HEK293 (cell line): ENCODE measurements around the gene SSBP3.

ENCODE experiments used
- CTCF ChIA-PET: fragments of 350-600 bp; formaldehyde crosslinking; extraction: SDS; loops from one replicate; lab custom pipeline; 2021; ENCODE audit warnings: antibody characterized with exemption; lab: Yijun Ruan, JAX
- POLR2A ChIA-PET: fragments of 300-600 bp; formaldehyde crosslinking; extraction: SDS; loops from one replicate; lab custom pipeline; 2020; ENCODE audit warnings: antibody characterized with exemption, inconsistent platforms; lab: Yijun Ruan, JAX
- H3K27ac ChIP-seq: fragments of 200-500 bp; sonication (Bioruptor generic); 2 replicates; pipeline ENCODE4 v1.5.1; 2014; ENCODE audit warnings: low read depth, low read length, control low read depth, inconsistent platforms; ENCODE audit errors: extremely low read depth
- H3K36me3 ChIP-seq, 2 experiments: fragments of 200-500 bp in 1 of 2; sonication (Bioruptor generic) in 1 of 2; 1 replicate in 1 of 2; 2 replicates in 1 of 2; pipeline ENCODE4 v1.5.1; 2014 to 2017; ENCODE audit warnings: inconsistent platforms in 2 of 2, low read length in 2 of 2; ENCODE audit not compliant: control insufficient read depth in 2 of 2, insufficient read depth in 1 of 2
- H3K4me1 ChIP-seq: fragments of 200-500 bp; sonication (Bioruptor generic); 2 replicates; pipeline ENCODE4 v1.5.1; 2014; ENCODE audit warnings: mild to moderate bottlenecking, low read length, inconsistent platforms; ENCODE audit not compliant: control insufficient read depth, insufficient read depth
- H3K4me3 ChIP-seq: 2 replicates; pipeline ENCODE4 v1.5.1; 2011; ENCODE audit warnings: low read depth, mild to moderate bottlenecking, control low read depth, low read length, moderate library complexity
- H3K9me3 ChIP-seq: fragments of 200-500 bp; sonication (Bioruptor generic); 2 replicates; pipeline ENCODE4 v1.5.1; 2014; ENCODE audit warnings: low read depth, low read length, inconsistent platforms; ENCODE audit not compliant: control insufficient read depth, insufficient read depth
- HOXD13 ChIP-seq: sonication (generic); formaldehyde crosslinking; IDR thresholded peaks from 2 replicates; pipeline ENCODE4 v1.8.0; 2022; ENCODE audit warnings: missing genetic modification reagents, borderline replicate concordance
- OSR2 ChIP-seq: fragments of 450-650 bp; formaldehyde crosslinking; IDR thresholded peaks from 2 replicates; pipeline ENCODE4 v1.5.1; 2016; ENCODE audit warnings: missing biosample characterization, missing genetic modification characterization
- REPIN1 ChIP-seq: fragments of 450-650 bp; formaldehyde crosslinking; IDR thresholded peaks from 2 replicates; pipeline ENCODE4 v1.5.1; 2017; ENCODE audit warnings: missing biosample characterization, missing genetic modification characterization, low read depth
- SCRT1 ChIP-seq: fragments of 450-650 bp; formaldehyde crosslinking; IDR thresholded peaks from 2 replicates; pipeline ENCODE4 v1.5.1; 2016; ENCODE audit warnings: missing biosample characterization, missing genetic modification characterization, borderline replicate concordance
- SCRT2 ChIP-seq: fragments of 450-650 bp; formaldehyde crosslinking; IDR thresholded peaks from 2 replicates; pipeline ENCODE4 v1.5.1; 2016; ENCODE audit warnings: missing biosample characterization, missing genetic modification characterization
- SP3 ChIP-seq: fragments of 450-650 bp; formaldehyde crosslinking; IDR thresholded peaks from 2 replicates; pipeline ENCODE4 v1.5.1; 2016; ENCODE audit warnings: missing biosample characterization, missing genetic modification characterization
- SP7 ChIP-seq: fragments of 450-650 bp; formaldehyde crosslinking; IDR thresholded peaks from 2 replicates; pipeline ENCODE4 v1.5.1; 2016; ENCODE audit warnings: missing biosample characterization, missing genetic modification characterization
- ZBTB17 ChIP-seq: fragments of 450-650 bp; formaldehyde crosslinking; IDR thresholded peaks from 2 replicates; pipeline ENCODE4 v1.5.1; 2016; ENCODE audit warnings: missing biosample characterization, missing genetic modification characterization
- ZFP3 ChIP-seq: fragments of 450-650 bp; formaldehyde crosslinking; IDR thresholded peaks from 2 replicates; pipeline ENCODE4 v1.5.1; 2016; ENCODE audit warnings: low read depth, missing biosample characterization, missing genetic modification characterization
- ZNF157 ChIP-seq: fragments of 450-650 bp; formaldehyde crosslinking; IDR thresholded peaks from 2 replicates; pipeline ENCODE4 v1.5.1; 2016; ENCODE audit warnings: missing biosample characterization, missing genetic modification characterization
- ZNF48 ChIP-seq: fragments of 450-650 bp; formaldehyde crosslinking; IDR thresholded peaks from 2 replicates; pipeline ENCODE4 v1.5.1; 2016; ENCODE audit warnings: missing biosample characterization, missing genetic modification characterization
- ZNF660 ChIP-seq: fragments of 450-650 bp; IDR thresholded peaks from 2 replicates; pipeline ENCODE4 v1.5.1; 2018; ENCODE audit warnings: missing biosample characterization, mild to moderate bottlenecking, missing genetic modification characterization
- ZNF664 ChIP-seq: fragments of 450-650 bp; formaldehyde crosslinking; IDR thresholded peaks from 2 replicates; pipeline ENCODE4 v1.5.1; 2016; ENCODE audit warnings: missing biosample characterization, missing genetic modification characterization
- ZNF830 ChIP-seq: fragments of 450-650 bp; IDR thresholded peaks from 2 replicates; pipeline ENCODE4 v1.5.0; 2018; ENCODE audit warnings: missing biosample characterization, missing genetic modification characterization, low read depth, mild to moderate bottlenecking, moderate library complexity
- TF ChIP-seq, protein P1 (sequence below): fragments of 450-650 bp; formaldehyde crosslinking; IDR thresholded peaks from 2 replicates; pipeline ENCODE4 v1.5.1; 2017; ENCODE audit warnings: missing biosample characterization, missing genetic modification characterization
- TF ChIP-seq, protein P2 (sequence below): fragments of 450-650 bp; formaldehyde crosslinking; IDR thresholded peaks from 2 replicates; pipeline ENCODE4 v1.5.1; 2016; ENCODE audit warnings: missing biosample characterization, missing genetic modification characterization
- TF ChIP-seq, protein P3 (sequence below): fragments of 450-650 bp; formaldehyde crosslinking; IDR thresholded peaks from 2 replicates; pipeline ENCODE4 v1.5.1; 2016; ENCODE audit warnings: missing biosample characterization, missing genetic modification characterization
- TF ChIP-seq, protein P4 (sequence below): fragments of 450-650 bp; formaldehyde crosslinking; IDR thresholded peaks from 2 replicates; pipeline ENCODE4 v1.5.1; 2016; ENCODE audit warnings: missing biosample characterization, missing genetic modification characterization
- TF ChIP-seq, protein P5 (sequence below): fragments of 450-650 bp; formaldehyde crosslinking; IDR thresholded peaks from 2 replicates; pipeline ENCODE4 v1.5.1; 2016; ENCODE audit warnings: missing biosample characterization, missing genetic modification characterization, borderline replicate concordance
- TF ChIP-seq, protein P6 (sequence below): fragments of 450-650 bp; formaldehyde crosslinking; IDR thresholded peaks from 2 replicates; pipeline ENCODE4 v1.5.1; 2016; ENCODE audit warnings: missing biosample characterization, missing genetic modification characterization

SSBP3 gene

DNA sequence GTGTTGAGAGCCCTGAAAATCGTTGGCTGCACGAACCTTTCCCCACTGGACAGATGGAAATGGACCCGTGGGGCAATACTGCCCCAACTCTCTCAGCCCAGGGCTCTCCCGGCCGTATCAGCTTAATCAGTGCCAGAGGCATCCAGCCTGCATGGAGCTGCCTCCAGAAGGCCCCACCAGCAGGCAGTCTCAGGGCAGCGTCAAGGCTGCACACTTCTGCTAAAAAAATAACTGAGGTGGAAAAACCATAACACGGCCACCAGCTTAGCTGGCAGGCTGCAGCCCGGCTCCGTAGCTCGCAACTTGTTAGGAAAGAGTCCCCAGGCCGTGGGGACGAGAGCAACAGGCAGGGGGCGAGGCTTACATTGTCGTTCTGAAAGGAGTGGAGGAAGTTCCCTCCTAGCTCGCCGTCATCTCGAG is 178.3 kb downstream of the SSBP3 start:
- H3K4me1 ChIP-seq: no peaks in the 10 kb centered on the region
- POLR2A ChIA-PET: interaction anchor here (1.9 kb wide), 1 partner anchor 28 kb away, joined by 4 read pairs; the partner anchor contains the start of genes CYB5RL and MRPL37
- peaks cover 0 to 3% of the 10 kb centered on the region in 2 experiments; a peak in 1 of 3 replicates for H3K36me3 ChIP-seq
- no peaks in the 10 kb centered on the region for H3K9me3 ChIP-seq
- CTCF ChIA-PET: interaction anchor here (0.7 to 1.1 kb wide), 2 partner anchors 122 to 259 kb away, joined by 3 to 5 read pairs; no protein-coding TSS in a partner anchor
- peak; percentile 80 for TF ChIP-seq SCRT2 (tag by site-specific recombination)
- TF ChIP-seq, protein P1, sequence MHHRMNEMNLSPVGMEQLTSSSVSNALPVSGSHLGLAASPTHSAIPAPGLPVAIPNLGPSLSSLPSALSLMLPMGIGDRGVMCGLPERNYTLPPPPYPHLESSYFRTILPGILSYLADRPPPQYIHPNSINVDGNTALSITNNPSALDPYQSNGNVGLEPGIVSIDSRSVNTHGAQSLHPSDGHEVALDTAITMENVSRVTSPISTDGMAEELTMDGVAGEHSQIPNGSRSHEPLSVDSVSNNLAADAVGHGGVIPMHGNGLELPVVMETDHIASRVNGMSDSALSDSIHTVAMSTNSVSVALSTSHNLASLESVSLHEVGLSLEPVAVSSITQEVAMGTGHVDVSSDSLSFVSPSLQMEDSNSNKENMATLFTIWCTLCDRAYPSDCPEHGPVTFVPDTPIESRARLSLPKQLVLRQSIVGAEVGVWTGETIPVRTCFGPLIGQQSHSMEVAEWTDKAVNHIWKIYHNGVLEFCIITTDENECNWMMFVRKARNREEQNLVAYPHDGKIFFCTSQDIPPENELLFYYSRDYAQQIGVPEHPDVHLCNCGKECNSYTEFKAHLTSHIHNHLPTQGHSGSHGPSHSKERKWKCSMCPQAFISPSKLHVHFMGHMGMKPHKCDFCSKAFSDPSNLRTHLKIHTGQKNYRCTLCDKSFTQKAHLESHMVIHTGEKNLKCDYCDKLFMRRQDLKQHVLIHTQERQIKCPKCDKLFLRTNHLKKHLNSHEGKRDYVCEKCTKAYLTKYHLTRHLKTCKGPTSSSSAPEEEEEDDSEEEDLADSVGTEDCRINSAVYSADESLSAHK (tag by site-specific recombination): no peak
- TF ChIP-seq ZNF48 (tag by site-specific recombination): no peak
- TF ChIP-seq, protein P2, sequence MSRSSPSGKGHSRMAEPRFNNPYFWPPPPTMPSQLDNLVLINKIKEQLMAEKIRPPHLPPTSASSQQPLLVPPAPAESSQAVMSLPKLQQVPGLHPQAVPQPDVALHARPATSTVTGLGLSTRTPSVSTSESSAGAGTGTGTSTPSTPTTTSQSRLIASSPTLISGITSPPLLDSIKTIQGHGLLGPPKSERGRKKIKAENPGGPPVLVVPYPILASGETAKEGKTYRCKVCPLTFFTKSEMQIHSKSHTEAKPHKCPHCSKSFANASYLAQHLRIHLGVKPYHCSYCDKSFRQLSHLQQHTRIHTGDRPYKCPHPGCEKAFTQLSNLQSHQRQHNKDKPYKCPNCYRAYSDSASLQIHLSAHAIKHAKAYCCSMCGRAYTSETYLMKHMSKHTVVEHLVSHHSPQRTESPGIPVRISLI (tag by site-specific recombination): no peak
- TF ChIP-seq, protein P3, sequence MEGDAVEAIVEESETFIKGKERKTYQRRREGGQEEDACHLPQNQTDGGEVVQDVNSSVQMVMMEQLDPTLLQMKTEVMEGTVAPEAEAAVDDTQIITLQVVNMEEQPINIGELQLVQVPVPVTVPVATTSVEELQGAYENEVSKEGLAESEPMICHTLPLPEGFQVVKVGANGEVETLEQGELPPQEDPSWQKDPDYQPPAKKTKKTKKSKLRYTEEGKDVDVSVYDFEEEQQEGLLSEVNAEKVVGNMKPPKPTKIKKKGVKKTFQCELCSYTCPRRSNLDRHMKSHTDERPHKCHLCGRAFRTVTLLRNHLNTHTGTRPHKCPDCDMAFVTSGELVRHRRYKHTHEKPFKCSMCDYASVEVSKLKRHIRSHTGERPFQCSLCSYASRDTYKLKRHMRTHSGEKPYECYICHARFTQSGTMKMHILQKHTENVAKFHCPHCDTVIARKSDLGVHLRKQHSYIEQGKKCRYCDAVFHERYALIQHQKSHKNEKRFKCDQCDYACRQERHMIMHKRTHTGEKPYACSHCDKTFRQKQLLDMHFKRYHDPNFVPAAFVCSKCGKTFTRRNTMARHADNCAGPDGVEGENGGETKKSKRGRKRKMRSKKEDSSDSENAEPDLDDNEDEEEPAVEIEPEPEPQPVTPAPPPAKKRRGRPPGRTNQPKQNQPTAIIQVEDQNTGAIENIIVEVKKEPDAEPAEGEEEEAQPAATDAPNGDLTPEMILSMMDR: peak; percentile 31; the same call in 1 of the 2 replicates
- TF ChIP-seq SCRT1: 0 out of 2 replicates have a peak, but pooled peaks have one; percentile 29
- TF ChIP-seq, protein P4, sequence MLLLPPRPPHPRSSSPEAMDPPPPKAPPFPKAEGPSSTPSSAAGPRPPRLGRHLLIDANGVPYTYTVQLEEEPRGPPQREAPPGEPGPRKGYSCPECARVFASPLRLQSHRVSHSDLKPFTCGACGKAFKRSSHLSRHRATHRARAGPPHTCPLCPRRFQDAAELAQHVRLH (tag by site-specific recombination): no peak
- TF ChIP-seq HOXD13 (CRISPR knock-in tag): no peak
- H3K27ac ChIP-seq: no peak overlapping the region
- H3K4me3 ChIP-seq: no peak overlapping the region

DNA sequence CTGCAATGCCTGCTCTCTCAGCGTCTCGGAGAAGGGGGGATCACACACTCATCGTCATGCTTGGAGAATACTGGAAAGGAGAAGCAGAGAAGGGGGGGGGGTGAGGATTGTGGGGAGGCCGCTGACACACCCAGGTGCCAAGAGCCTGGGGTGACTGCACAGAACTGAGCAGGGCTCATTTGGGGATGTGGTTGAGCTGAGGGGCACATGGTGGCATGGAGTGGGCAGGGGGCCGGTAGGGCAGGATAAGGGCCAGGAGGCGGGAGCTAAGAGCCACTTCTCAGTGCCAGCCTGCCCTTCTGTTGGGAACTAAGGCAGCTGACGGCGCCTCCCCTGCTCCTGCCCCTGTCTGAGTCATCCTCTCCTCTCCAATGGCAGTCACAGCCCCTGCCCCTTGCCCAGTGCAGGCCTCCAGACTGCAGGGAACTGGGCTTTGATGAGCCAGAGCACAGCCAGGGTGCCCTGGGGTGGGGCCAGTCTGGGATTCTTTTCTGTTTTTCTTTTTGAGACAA is 179.0 kb downstream of the SSBP3 start:
- ChIA-PET CTCF (interaction anchor here (0.8 to 1.1 kb wide), 2 partner anchors 260 to 272 kb away, joined by 3 read pairs; no protein-coding TSS in a partner anchor), POLR2A (interaction anchor here (1.9 kb wide), 1 partner anchor 27 kb away, joined by 4 read pairs; the partner anchor contains the start of genes CYB5RL and MRPL37)
- Histone ChIP-seq H3K36me3 (peaks cover 0 to 3% of the 10 kb centered on the region in 2 experiments; a peak in 1 of 3 replicates), H3K27ac (no peak overlapping the region), H3K9me3 (no peaks in the 10 kb centered on the region), H3K4me3 (no peak overlapping the region), H3K4me1 (no peaks in the 10 kb centered on the region)
- TF ChIP-seq REPIN1 (no peak), OSR2 (tag by site-specific recombination) (peak; percentile 22; the same call in 1 of the 2 replicates), ZBTB17 (tag by site-specific recombination) (peak; percentile 55), ZNF660 (tag by site-specific recombination) (peak; percentile 43; the same call in 1 of the 2 replicates), ZFP3 (tag by site-specific recombination) (no peak), ZNF830 (tag by site-specific recombination) (no peak), SP7 (tag by site-specific recombination) (peak; percentile 58), ZNF664 (tag by site-specific recombination) (no peak), SP3 (peak; percentile 14; the same call in 1 of the 2 replicates), ZNF48 (tag by site-specific recombination) (no peak), ZNF157 (tag by site-specific recombination) (no peak)
- TF ChIP-seq, protein P5, sequence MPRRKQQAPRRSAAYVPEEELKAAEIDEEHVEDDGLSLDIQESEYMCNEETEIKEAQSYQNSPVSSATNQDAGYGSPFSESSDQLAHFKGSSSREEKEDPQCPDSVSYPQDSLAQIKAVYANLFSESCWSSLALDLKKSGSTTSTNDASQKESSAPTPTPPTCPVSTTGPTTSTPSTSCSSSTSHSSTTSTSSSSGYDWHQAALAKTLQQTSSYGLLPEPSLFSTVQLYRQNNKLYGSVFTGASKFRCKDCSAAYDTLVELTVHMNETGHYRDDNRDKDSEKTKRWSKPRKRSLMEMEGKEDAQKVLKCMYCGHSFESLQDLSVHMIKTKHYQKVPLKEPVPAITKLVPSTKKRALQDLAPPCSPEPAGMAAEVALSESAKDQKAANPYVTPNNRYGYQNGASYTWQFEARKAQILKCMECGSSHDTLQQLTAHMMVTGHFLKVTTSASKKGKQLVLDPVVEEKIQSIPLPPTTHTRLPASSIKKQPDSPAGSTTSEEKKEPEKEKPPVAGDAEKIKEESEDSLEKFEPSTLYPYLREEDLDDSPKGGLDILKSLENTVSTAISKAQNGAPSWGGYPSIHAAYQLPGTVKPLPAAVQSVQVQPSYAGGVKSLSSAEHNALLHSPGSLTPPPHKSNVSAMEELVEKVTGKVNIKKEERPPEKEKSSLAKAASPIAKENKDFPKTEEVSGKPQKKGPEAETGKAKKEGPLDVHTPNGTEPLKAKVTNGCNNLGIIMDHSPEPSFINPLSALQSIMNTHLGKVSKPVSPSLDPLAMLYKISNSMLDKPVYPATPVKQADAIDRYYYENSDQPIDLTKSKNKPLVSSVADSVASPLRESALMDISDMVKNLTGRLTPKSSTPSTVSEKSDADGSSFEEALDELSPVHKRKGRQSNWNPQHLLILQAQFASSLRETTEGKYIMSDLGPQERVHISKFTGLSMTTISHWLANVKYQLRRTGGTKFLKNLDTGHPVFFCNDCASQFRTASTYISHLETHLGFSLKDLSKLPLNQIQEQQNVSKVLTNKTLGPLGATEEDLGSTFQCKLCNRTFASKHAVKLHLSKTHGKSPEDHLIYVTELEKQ: peak; percentile 5; the same call in 1 of the 2 replicates
- TF ChIP-seq, protein P6, sequence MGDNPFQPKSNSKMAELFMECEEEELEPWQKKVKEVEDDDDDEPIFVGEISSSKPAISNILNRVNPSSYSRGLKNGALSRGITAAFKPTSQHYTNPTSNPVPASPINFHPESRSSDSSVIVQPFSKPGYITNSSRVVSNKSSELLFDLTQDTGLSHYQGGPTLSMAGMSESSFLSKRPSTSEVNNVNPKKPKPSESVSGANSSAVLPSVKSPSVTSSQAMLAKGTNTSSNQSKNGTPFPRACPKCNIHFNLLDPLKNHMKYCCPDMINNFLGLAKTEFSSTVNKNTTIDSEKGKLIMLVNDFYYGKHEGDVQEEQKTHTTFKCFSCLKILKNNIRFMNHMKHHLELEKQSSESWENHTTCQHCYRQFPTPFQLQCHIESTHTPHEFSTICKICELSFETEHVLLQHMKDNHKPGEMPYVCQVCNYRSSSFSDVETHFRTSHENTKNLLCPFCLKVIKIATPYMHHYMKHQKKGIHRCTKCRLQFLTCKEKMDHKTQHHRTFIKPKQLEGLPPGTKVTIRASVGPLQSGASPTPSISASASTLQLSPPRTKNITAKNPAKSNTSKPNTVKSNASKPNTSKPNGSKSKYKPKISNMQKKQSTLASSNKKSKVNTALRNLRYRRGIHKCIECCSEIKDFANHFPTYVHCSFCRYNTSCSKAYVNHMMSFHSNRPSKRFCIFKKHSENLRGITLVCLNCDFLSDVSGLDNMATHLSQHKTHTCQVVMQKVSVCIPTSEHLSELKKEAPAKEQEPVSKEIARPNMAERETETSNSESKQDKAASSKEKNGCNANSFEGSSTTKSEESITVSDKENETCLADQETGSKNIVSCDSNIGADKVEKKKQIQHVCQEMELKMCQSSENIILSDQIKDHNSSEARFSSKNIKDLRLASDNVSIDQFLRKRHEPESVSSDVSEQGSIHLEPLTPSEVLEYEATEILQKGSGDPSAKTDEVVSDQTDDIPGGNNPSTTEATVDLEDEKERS: no peak
